K562 (cell line): Measurements from ENCODE around the gene TMC4. TPM values are rescaled to one million over a fixed set of nuclear protein-coding genes. Genes with fewer than 3 reads are reported as not detected.

Experiments used
- ASH1L ChIP-seq: fragments of 450-650 bp; IDR thresholded peaks from 2 replicates; pipeline ENCODE4 v1.6.1; 2018; ENCODE audit warnings: borderline replicate concordance, mild to moderate bottlenecking, low read depth; ENCODE audit not compliant: partially characterized antibody
- CHCHD3 ChIP-seq: fragments of 250-450 bp; sonication (Bioruptor Pico); IDR thresholded peaks from 2 replicates; pipeline ENCODE4 v2.1.2; 2022; ENCODE audit warnings: mild to moderate bottlenecking
- JUN ChIP-seq, 2 experiments: sonication (generic) in 1 of 2; formaldehyde crosslinking in 1 of 2; IDR thresholded peaks; 2 replicates each; pipeline versions ENCODE4 v1.6.1 to v1.8.0; 2012 to 2022; ENCODE audit warnings: borderline replicate concordance in 2 of 2, mild to moderate bottlenecking in 2 of 2, improper control_type of control experiment in 1 of 2, low read depth in 1 of 2, low read length in 1 of 2, missing genetic modification reagents in 1 of 2
- SP2 ChIP-seq: IDR thresholded peaks from 2 replicates; pipeline ENCODE4 v1.6.1; 2011; ENCODE audit warnings: mild to moderate bottlenecking, low read depth, low read length, moderate library complexity; ENCODE audit not compliant: poor library complexity, severe bottlenecking; ENCODE audit errors: extremely low read depth
- SPI1 ChIP-seq: IDR thresholded peaks from 2 replicates; pipeline ENCODE4 v1.6.1; 2011; ENCODE audit warnings: low read depth, low read length, control low read depth, borderline replicate concordance
- TAF1 ChIP-seq: IDR thresholded peaks from 2 replicates; pipeline ENCODE4 v1.6.1; 2011; ENCODE audit warnings: mild to moderate bottlenecking, low read length, moderate library complexity; ENCODE audit not compliant: insufficient read depth, control insufficient read depth, severe bottlenecking; ENCODE audit errors: extremely low read depth
- YY1 ChIP-seq, 3 experiments: IDR thresholded peaks; 2 replicates each; pipeline ENCODE4 v1.6.1; 2011; ENCODE audit warnings: low read length in 2 of 3, mild to moderate bottlenecking in 2 of 3, moderate library complexity in 2 of 3, borderline replicate concordance in 1 of 3, control low read depth in 1 of 3, low read depth in 1 of 3; ENCODE audit not compliant: insufficient read depth in 3 of 3, insufficient replicate concordance in 2 of 3, control insufficient read depth in 1 of 3, insufficient read length in 1 of 3; ENCODE audit errors: extremely low read depth in 1 of 3
- ZBTB11 ChIP-seq, 3 experiments: fragments of 200-800 bp in 1 of 3; fragments of 250-450 bp in 1 of 3; fragments of 450-650 bp in 1 of 3; sonication (Bioruptor Pico) in 1 of 3; sonication (Bioruptor generic) in 1 of 3; formaldehyde crosslinking in 1 of 3; IDR thresholded peaks; 2 replicates each; pipeline versions ENCODE4 v1.6.1 to v1.8.0; 2016 to 2022; ENCODE audit warnings: mild to moderate bottlenecking in 2 of 3, missing genetic modification characterization in 2 of 3, missing compliant biosample characterization in 1 of 3, moderate library complexity in 1 of 3
- ZNF766 ChIP-seq: fragments of 200-800 bp; sonication (Bioruptor generic); conservative IDR thresholded peaks from 2 replicates; pipeline ENCODE4 v1.6.1; 2016; ENCODE audit warnings: missing genetic modification characterization, missing compliant biosample characterization
- polyA plus RNA-seq, 8 experiments: library from polyadenylated mRNA; depleted of rRNA in 4 of 8; stranded (reverse) in 5 of 8; unstranded in 3 of 8; fragments of >200 nt; fragmentation: Nextera tagmentation in 2 of 8; fragmentation: Illumina TruSeq in 1 of 8; extraction: Ambion mirVana in 2 of 8; extraction: Trizol in 1 of 8; gene quantifications; 2 replicates each; pipeline versions ENCODE4 v1.2.1 to v1.2.3, GENCODE V29; 2011 to 2014; ENCODE audit warnings: inconsistent platforms in 1 of 8, missing spikeins in 1 of 8
- total RNA-seq, 7 experiments: library from RNA; depleted of rRNA in 6 of 7; stranded (reverse); fragments of >200 nt in 6 of 7; fragmentation: Illumina TruSeq in 2 of 7; extraction: Trizol in 2 of 7; gene quantifications; 2 replicates each; pipeline versions ENCODE4 v1.2.1 to v1.2.3, GENCODE V29; 2011 to 2021; ENCODE audit warnings: low replicate concordance in 1 of 7
- TF ChIP-seq, protein P1 (sequence below): fragments of 450-650 bp; IDR thresholded peaks from 2 replicates; pipeline ENCODE4 v1.6.1; 2014; ENCODE audit warnings: low read depth, mild to moderate bottlenecking, moderate library complexity, borderline replicate concordance
- TF ChIP-seq, protein P2 (sequence below): sonication (generic); formaldehyde crosslinking; IDR thresholded peaks from 2 replicates; pipeline ENCODE4 v1.9.0; 2022; ENCODE audit warnings: mild to moderate bottlenecking, missing genetic modification reagents
- TF ChIP-seq, protein P3 (sequence below): sonication (generic); formaldehyde crosslinking; IDR thresholded peaks from 2 replicates; pipeline ENCODE4 v1.8.1; 2022; ENCODE audit warnings: missing genetic modification reagents

TMC4 gene
- total and polyA plus RNA-seq, 9 of the 15 experiments (the other 6 are each of a cell fraction or from before 2014, with no cell fraction given): 0.12 to 0.79 (median 0.36) TPM; not detected in 2

- TF ChIP-seq ASH1L: no peak
- TF ChIP-seq, protein P1, sequence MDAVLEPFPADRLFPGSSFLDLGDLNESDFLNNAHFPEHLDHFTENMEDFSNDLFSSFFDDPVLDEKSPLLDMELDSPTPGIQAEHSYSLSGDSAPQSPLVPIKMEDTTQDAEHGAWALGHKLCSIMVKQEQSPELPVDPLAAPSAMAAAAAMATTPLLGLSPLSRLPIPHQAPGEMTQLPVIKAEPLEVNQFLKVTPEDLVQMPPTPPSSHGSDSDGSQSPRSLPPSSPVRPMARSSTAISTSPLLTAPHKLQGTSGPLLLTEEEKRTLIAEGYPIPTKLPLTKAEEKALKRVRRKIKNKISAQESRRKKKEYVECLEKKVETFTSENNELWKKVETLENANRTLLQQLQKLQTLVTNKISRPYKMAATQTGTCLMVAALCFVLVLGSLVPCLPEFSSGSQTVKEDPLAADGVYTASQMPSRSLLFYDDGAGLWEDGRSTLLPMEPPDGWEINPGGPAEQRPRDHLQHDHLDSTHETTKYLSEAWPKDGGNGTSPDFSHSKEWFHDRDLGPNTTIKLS: peak; percentile 96
- peak; percentile 41 for TF ChIP-seq TAF1
- no peak for TF ChIP-seq ZNF766 (CRISPR knock-in tag)
- TF ChIP-seq SPI1: peak; percentile 94
- TF ChIP-seq CHCHD3: no peak
- TF ChIP-seq YY1 (IDR thresholded peaks at IDR 0.05; ENCODE audit: borderline replicate concordance in 1 of 3, control insufficient read depth in 1 of 3, extremely low read depth in 1 of 3, insufficient read depth in 3 of 3, insufficient read length in 1 of 3, insufficient replicate concordance in 2 of 3, low read depth in 1 of 3, low read length in 2 of 3): peak in 1 of 3 experiments; percentile 70
- no peak for TF ChIP-seq SP2
- TF ChIP-seq JUN (IDR thresholded peaks at IDR 0.05; ENCODE audit: borderline replicate concordance, low read depth, low read length): peak; percentile 88
- no peak for TF ChIP-seq JUN (CRISPR knock-in tag; IDR thresholded peaks at IDR 0.05; ENCODE audit: borderline replicate concordance)
- TF ChIP-seq, protein P2, sequence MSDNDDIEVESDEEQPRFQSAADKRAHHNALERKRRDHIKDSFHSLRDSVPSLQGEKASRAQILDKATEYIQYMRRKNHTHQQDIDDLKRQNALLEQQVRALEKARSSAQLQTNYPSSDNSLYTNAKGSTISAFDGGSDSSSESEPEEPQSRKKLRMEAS: 0 out of 2 replicates have a peak, but pooled peaks have one; percentile 15
- peak in 1 of 3 experiments; percentile 51; a peak in 1 of 6 replicates for TF ChIP-seq ZBTB11 (CRISPR knock-in tag; IDR thresholded peaks at IDR 0.05)
- TF ChIP-seq, protein P3, sequence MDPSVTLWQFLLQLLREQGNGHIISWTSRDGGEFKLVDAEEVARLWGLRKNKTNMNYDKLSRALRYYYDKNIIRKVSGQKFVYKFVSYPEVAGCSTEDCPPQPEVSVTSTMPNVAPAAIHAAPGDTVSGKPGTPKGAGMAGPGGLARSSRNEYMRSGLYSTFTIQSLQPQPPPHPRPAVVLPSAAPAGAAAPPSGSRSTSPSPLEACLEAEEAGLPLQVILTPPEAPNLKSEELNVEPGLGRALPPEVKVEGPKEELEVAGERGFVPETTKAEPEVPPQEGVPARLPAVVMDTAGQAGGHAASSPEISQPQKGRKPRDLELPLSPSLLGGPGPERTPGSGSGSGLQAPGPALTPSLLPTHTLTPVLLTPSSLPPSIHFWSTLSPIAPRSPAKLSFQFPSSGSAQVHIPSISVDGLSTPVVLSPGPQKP (CRISPR knock-in tag): no peak
These were observed 15.4 kb upstream of the TMC4 start (continued) for GRCh38 chr19:54188215-54188871.
